ENCODE results near the gene EIF2AK3.
"Not testable (repeated sequence)": the region's sequence is repeated elsewhere in the genome, so short reads cannot be mapped to it uniquely, and the experiment has no call there.

EIF2AK3 gene

GRCh38 chr2:88632569-88632968 is 5.3 kb upstream of the EIF2AK3 start:
- no peak for DNase-seq (ENCODE audit: low read depth)
- TF ChIP-seq POLR2A (IDR thresholded peaks at IDR 0.05; ENCODE audit: extremely low read depth, insufficient read length) = no peak
- no peak for TF ChIP-seq MAX (IDR thresholded peaks at IDR 0.05; ENCODE audit: low read depth, low read length)
- no peak for TF ChIP-seq MYC (IDR thresholded peaks at IDR 0.05; ENCODE audit: low read depth, low read length)
- TF ChIP-seq CTCF (IDR thresholded peaks at IDR 0.05; ENCODE audit: low read depth, low read length) = no peak
- H3K4me3 ChIP-seq (ENCODE audit: low read depth, low read length) = no peak overlapping the region

GRCh38 chr2:88628571-88628939 is 1.3 kb upstream of the EIF2AK3 start:
- TF ChIP-seq MYC (IDR thresholded peaks at IDR 0.05; ENCODE audit: low read depth, low read length) (no peak), MAX (IDR thresholded peaks at IDR 0.05; ENCODE audit: low read depth, low read length) (no peak), POLR2A (IDR thresholded peaks at IDR 0.05; ENCODE audit: extremely low read depth, insufficient read length) (no peak), CTCF (IDR thresholded peaks at IDR 0.05; ENCODE audit: low read depth, low read length) (no peak)
- peak overlapping the region; percentile 89 for H3K4me3 ChIP-seq (ENCODE audit: low read depth, low read length)
- DNase-seq (ENCODE audit: low read depth) = no peak

- DNase-seq (ENCODE audit: low read depth) = peak; percentile 95
- peak overlapping the region; percentile 89 for H3K4me3 ChIP-seq (ENCODE audit: low read depth, low read length)
- TF ChIP-seq MYC (IDR thresholded peaks at IDR 0.05; ENCODE audit: low read depth, low read length) (peak; percentile 84), POLR2A (IDR thresholded peaks at IDR 0.05; ENCODE audit: extremely low read depth, insufficient read length) (peak; percentile 87), MAX (IDR thresholded peaks at IDR 0.05; ENCODE audit: low read depth, low read length) (peak; percentile 71), CTCF (IDR thresholded peaks at IDR 0.05; ENCODE audit: low read depth, low read length) (no peak)
These were observed 749 bp upstream of the EIF2AK3 start for GRCh38 chr2:88627856-88628570.

DNA sequence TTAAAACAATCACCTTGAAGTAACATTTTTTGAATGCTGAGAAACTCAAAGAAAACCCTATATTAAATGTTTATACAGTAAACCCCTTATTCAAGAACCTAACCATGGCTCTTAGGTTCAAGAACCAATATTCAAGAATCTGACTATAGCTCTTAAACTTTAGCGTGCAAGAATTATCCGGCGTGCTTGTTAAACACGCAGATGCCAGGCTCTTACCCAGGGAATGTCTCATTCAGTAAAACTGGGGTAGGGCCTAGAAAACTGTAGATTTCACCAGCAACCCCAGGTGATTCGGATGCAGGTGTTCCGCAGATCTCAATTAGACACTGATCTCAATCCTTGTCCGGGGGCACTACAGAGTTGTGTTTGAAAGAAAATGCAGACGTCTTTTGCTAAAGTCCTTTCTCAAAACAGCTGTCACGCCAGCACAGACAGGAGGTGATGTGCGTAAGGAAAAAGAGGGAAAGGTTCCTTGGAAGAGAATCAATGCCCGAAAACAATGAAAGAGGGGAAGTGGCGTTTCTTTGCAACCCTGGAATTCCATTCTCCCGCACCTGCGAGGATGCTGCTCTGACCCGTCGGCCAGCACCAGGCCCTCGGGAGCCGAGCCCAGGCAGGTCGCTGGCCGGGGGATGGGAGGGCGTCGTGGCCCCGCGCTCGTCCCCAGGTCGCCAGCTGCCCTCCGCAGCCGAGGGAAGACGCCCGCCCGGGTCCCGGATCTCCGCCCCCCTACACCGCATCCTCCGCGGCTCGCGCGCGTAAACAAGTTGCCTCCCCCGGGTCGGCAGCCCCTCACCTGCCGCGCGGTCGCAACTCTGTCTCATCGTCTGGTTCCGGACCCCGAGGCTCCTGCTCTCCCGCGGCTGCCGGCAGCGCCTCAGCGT is 851 bp downstream of the EIF2AK3 start:
- peak; percentile 53 for DNase-seq (ENCODE audit: low read depth)
- TF ChIP-seq MAX (IDR thresholded peaks at IDR 0.05; ENCODE audit: low read depth, low read length) (no peak), CTCF (IDR thresholded peaks at IDR 0.05; ENCODE audit: low read depth, low read length) (no peak), MYC (IDR thresholded peaks at IDR 0.05; ENCODE audit: low read depth, low read length) (no peak), POLR2A (IDR thresholded peaks at IDR 0.05; ENCODE audit: extremely low read depth, insufficient read length) (no peak)

DNA sequence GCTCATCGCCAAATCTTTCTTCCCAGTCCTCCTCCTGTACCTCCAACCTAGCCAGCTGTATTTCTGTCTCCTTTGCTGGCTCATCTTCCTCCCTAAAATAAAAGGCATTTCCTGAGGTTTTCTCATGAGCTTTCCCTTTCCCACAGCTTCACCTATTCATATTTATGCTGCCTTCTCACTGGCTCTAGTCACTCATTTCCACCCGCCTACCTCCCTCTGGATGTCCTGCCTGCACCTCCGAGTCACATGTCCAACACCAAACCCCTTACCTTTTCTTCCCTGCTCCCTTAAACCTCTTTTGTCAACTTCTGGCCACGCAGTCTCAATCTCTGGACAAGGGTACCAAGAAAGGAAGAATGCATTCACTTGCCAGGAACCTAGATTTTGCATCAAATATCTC is 2.8 kb downstream of the EIF2AK3 start:
- DNase-seq (ENCODE audit: low read depth) = no peak
- no peak overlapping the region for H3K4me3 ChIP-seq (ENCODE audit: low read depth, low read length)
- no peak for TF ChIP-seq MYC (IDR thresholded peaks at IDR 0.05; ENCODE audit: low read depth, low read length)
- TF ChIP-seq MAX (IDR thresholded peaks at IDR 0.05; ENCODE audit: low read depth, low read length) = no peak
- no peak for TF ChIP-seq CTCF (IDR thresholded peaks at IDR 0.05; ENCODE audit: low read depth, low read length)
- no peak for TF ChIP-seq POLR2A (IDR thresholded peaks at IDR 0.05; ENCODE audit: extremely low read depth, insufficient read length)

More for the DNA sequence above, 851 bp downstream of the EIF2AK3 start:
- H3K4me3 ChIP-seq (ENCODE audit: low read depth, low read length) = peak overlapping the region; percentile 85

- not testable (repeated sequence) for H3K4me3 ChIP-seq (ENCODE audit: low read depth, low read length); DNase-seq (ENCODE audit: low read depth)
These were observed 3.3 kb downstream of the EIF2AK3 start for GRCh38 chr2:88623831-88624465.
